NCI-H187 treated with DMSO at 0.1 percent for 48 hours (cell line): ENCODE data around the gene ANKS1B.
"Not testable (repeated sequence)": the region's sequence is repeated elsewhere in the genome, so short reads cannot be mapped to it uniquely, and the experiment has no call there.

Experiments used
- DNase-seq: peaks from one replicate; lab custom pipeline; 2025; lab: John Stamatoyannopoulos, UW

The ANKS1B gene

GRCh38 chr12:99706736-99707473, 277.8 kb downstream of the ANKS1B start:
- no peak for DNase-seq

- DNase-seq = no peak
Measured at GRCh38 chr12:99704458-99704857, 280.3 kb downstream of the ANKS1B start.

GRCh38 chr12:99704036-99704435, 280.7 kb downstream of the ANKS1B start:
- DNase-seq = no peak

- no peak for DNase-seq
Measured at GRCh38 chr12:99700032-99700431, 284.7 kb downstream of the ANKS1B start.

- DNase-seq = no peak
Measured at GRCh38 chr12:99695050-99695449, 289.7 kb downstream of the ANKS1B start.

GRCh38 chr12:99686142-99686541, 298.6 kb downstream of the ANKS1B start:
- DNase-seq = no peak

- no peak for DNase-seq
Measured at GRCh38 chr12:99680276-99680675, 304.5 kb downstream of the ANKS1B start.

- no peak for DNase-seq
Measured at GRCh38 chr12:99670635-99671034, 314.1 kb downstream of the ANKS1B start.

GRCh38 chr12:99658671-99659349, 325.9 kb downstream of the ANKS1B start:
- no peak for DNase-seq

GRCh38 chr12:99649551-99649950, 335.2 kb downstream of the ANKS1B start:
- peak; percentile 32 for DNase-seq

- DNase-seq = no peak
Measured at GRCh38 chr12:99648183-99648582, 336.6 kb downstream of the ANKS1B start.

GRCh38 chr12:99647453-99647852, 337.3 kb downstream of the ANKS1B start, which contains the start of gene GARIN6:
GARIN6 (plus strand) TSS chr12:99647753; CDS start chr12:99648175, 422 bp downstream.
- DNase-seq = no peak

GRCh38 chr12:99644629-99645028, 340.1 kb downstream of the ANKS1B start:
- DNase-seq = no peak

- no peak for DNase-seq
Measured at GRCh38 chr12:99627459-99627858, 357.3 kb downstream of the ANKS1B start.

- DNase-seq = not testable (repeated sequence)
Measured at GRCh38 chr12:99624591-99624990, 360.1 kb downstream of the ANKS1B start.

GRCh38 chr12:99620159-99620479, 364.6 kb downstream of the ANKS1B start:
- no peak for DNase-seq

GRCh38 chr12:99619389-99620158, 365.2 kb downstream of the ANKS1B start:
- DNase-seq = no peak

GRCh38 chr12:99618657-99619056, 366.1 kb downstream of the ANKS1B start:
- no peak for DNase-seq

- no peak for DNase-seq
Measured at GRCh38 chr12:99611599-99611998, 373.1 kb downstream of the ANKS1B start.

- no peak for DNase-seq
Measured at GRCh38 chr12:99611117-99611516, 373.6 kb downstream of the ANKS1B start.

- no peak for DNase-seq
Measured at GRCh38 chr12:99609455-99610181, 375.1 kb downstream of the ANKS1B start.

- peak; percentile 33 for DNase-seq
Measured at GRCh38 chr12:99600388-99600787, 384.3 kb downstream of the ANKS1B start.
